SIG-M5 treated with dmso at 0.1 percent for 504 hours (cell line): ENCODE measurements around the gene S100G.

Experiments
- DNase-seq: peaks from one replicate; lab custom pipeline; 2025; ENCODE audit not compliant: unreplicated experiment; lab: John Stamatoyannopoulos, UW

S100G gene

GRCh38 chrX:16646366-16647138 lies 3.4 kb upstream of the S100G start:
- no peak for DNase-seq

GRCh38 chrX:16651391-16652024 lies 1.6 kb downstream of the S100G start:
- DNase-seq: no peak

GRCh38 chrX:16653424-16653823 lies 3.5 kb downstream of the S100G start:
- no peak for DNase-seq

GRCh38 chrX:16654093-16654492 lies 4.1 kb downstream of the S100G start:
- DNase-seq: no peak

GRCh38 chrX:16658284-16658683 lies 8.3 kb downstream of the S100G start:
- DNase-seq: no peak

GRCh38 chrX:16659321-16659720 lies 9.4 kb downstream of the S100G start:
- DNase-seq: no peak

GRCh38 chrX:16661495-16661894 lies 11.5 kb downstream of the S100G start:
- DNase-seq: no peak

GRCh38 chrX:16662402-16662801 lies 12.4 kb downstream of the S100G start:
- peak; percentile 19 for DNase-seq

GRCh38 chrX:16664074-16664473 lies 14.1 kb downstream of the S100G start:
- DNase-seq: no peak

- DNase-seq: no peak
Observed at GRCh38 chrX:16664626-16665025, 14.7 kb downstream of the S100G start.

- no peak for DNase-seq
Observed at GRCh38 chrX:16665089-16665488, 15.1 kb downstream of the S100G start.

- DNase-seq: no peak
Observed at GRCh38 chrX:16666541-16666940, 16.6 kb downstream of the S100G start.

GRCh38 chrX:16671005-16671404 lies 21.0 kb downstream of the S100G start:
- DNase-seq: peak; percentile 15

- no peak for DNase-seq
Observed at GRCh38 chrX:16678689-16679088, 28.7 kb downstream of the S100G start.

- no peak for DNase-seq
Observed at GRCh38 chrX:16683007-16683664, 33.2 kb downstream of the S100G start.

- DNase-seq: no peak
Observed at GRCh38 chrX:16687514-16687913, 37.6 kb downstream of the S100G start.

- no peak for DNase-seq
Observed at GRCh38 chrX:16695079-16695676, 45.2 kb downstream of the S100G start.

GRCh38 chrX:16696956-16697355 lies 47.0 kb downstream of the S100G start:
- DNase-seq: no peak

- DNase-seq: no peak
Observed at GRCh38 chrX:16699389-16699788, 49.4 kb downstream of the S100G start.

- no peak for DNase-seq
Observed at GRCh38 chrX:16700734-16701133, 50.8 kb downstream of the S100G start.

GRCh38 chrX:16702700-16703599 lies 53.0 kb downstream of the S100G start:
- no peak for DNase-seq
